Ecto neural progenitor cell (in vitro differentiated cells): ENCODE measurements around the gene TMEM39B.
"Not testable (repeated sequence)": the region's sequence is repeated elsewhere in the genome, so short reads cannot be mapped to it uniquely, and the experiment has no call there.

Experiments used
- DNase-seq: peaks from one replicate; pipeline ENCODE4 v3.0.0-alpha.2; 2018; ENCODE audit warnings: low spot score

TMEM39B gene

DNA sequence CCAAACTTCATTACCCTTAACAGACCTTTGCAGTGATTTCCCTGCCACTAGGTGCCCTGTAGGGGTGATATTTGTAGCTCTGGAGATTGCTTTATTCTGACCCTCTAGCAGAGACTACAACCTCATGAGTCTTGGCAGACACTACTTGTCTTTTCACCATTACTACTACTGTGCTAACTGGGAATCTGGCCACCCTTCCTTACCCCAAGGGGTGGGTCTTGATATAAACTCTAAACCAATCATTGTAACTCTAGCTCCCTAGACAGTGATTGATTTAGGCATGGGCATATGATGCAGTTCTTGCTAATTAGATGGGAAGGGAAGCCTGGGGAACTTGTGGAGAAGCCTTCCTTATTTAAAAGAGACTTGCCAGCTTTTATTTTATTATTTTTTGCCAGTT, 39.0 kb downstream of the TMEM39B start:
- DNase-seq, result no peak

DNA sequence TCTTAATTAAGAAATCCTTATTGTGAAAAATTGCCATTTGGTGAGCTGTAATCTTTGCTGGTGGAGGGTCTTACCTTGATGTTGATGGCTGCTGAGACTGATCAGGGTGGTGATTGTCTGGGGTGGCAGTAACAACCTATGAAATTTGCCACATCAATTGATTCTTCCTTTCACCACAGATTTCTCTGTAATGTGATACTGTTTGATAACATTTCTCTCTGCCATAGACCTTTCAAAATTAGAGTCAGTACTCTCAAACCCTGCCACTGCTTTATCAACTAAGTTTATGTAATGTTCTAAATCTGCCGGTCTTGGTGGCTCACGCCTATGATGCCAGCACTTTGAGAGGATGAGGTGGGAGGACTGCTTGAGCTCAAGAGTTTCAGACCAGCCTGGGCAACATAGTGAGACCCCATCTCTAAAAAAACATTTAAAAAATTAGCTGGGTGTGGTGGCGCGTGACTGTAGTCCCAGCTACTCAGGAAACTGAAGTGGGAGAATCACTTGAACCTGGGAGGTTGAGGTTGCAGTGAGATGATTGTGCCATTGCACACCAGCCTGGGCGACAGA, 40.2 kb downstream of the TMEM39B start:
- no peak for DNase-seq

DNA sequence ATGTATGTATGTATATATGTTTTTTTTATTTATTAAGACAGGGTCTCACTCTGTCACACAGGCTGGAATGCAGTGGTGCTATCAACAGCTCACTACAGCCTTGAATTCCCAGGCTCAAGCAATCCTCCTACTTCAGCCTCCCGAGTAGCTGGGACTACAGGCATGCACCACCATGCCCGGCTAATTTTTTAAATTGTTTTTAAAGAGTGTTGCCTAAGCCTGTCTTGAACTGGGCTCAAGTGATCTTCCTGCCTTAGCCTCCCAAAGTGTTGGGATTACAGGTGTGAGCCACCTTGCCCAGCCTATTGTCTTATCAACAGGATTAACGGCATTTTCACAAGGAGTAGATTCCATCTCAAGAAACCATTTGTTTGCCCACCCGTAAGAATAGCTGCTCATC, 40.7 kb downstream of the TMEM39B start:
- not testable (repeated sequence) for DNase-seq

- no peak for DNase-seq
Observed at GRCh38 chr1:32114420-32114819, 41.7 kb downstream of the TMEM39B start.

GRCh38 chr1:32115496-32115895, 42.8 kb downstream of the TMEM39B start:
- no peak for DNase-seq

DNA sequence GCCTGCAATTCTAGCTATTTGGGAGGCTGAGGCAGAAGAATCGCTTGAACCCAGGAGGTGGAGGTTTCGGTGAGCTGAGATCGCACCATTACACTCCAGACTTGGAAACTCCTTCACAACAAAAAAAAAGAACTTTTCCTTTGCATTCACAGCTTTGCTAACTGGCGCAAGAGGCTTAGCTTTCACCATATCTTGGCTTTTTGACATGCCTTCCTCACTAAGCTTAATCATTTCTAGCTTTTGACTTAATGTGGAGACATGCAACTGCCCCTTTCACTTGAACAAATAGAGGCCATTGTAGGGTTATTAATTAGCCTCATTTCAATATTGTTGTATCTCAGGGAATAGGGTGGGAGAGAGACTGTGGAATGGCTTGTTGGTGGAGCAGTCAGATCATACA, 43.8 kb downstream of the TMEM39B start:
- DNase-seq, result no peak

DNA sequence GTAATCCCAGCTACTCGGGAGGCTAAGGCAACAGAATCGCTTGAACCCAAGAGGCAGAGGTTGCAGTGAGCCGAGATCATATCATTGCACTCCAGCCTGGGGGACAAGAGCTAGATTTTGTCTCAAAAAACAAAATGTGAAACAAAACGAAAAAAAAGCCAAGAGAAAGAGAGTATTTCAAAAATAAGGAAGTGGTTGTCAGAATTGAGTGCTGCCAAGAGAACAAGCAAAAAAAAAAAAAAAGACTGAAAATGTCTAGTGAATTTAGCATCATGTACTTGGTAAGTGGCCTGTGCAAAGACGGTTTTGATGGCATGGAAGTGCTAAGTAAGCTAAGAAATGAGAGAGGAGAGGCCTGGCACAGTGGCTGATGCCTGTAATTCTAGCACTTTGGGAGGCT, 49.4 kb downstream of the TMEM39B start:
- no peak for DNase-seq

- not testable (repeated sequence) for DNase-seq
Observed at GRCh38 chr1:32123361-32123760, 50.6 kb downstream of the TMEM39B start.

GRCh38 chr1:32125313-32125712, 52.6 kb downstream of the TMEM39B start:
- DNase-seq, result no peak

- no peak for DNase-seq
Observed at GRCh38 chr1:32126770-32127169, 54.0 kb downstream of the TMEM39B start.

- DNase-seq, result no peak
Observed at GRCh38 chr1:32127409-32128198, 54.9 kb downstream of the TMEM39B start.

GRCh38 chr1:32128479-32128878, 55.7 kb downstream of the TMEM39B start:
- no peak for DNase-seq

- no peak for DNase-seq
Observed at GRCh38 chr1:32128964-32129363, 56.2 kb downstream of the TMEM39B start.

GRCh38 chr1:32133950-32134280, 61.2 kb downstream of the TMEM39B start:
- DNase-seq, result not testable (repeated sequence)

GRCh38 chr1:32137111-32137510, 64.4 kb downstream of the TMEM39B start:
- no peak for DNase-seq

GRCh38 chr1:32138965-32139364, 66.2 kb downstream of the TMEM39B start:
- DNase-seq, result no peak

DNA sequence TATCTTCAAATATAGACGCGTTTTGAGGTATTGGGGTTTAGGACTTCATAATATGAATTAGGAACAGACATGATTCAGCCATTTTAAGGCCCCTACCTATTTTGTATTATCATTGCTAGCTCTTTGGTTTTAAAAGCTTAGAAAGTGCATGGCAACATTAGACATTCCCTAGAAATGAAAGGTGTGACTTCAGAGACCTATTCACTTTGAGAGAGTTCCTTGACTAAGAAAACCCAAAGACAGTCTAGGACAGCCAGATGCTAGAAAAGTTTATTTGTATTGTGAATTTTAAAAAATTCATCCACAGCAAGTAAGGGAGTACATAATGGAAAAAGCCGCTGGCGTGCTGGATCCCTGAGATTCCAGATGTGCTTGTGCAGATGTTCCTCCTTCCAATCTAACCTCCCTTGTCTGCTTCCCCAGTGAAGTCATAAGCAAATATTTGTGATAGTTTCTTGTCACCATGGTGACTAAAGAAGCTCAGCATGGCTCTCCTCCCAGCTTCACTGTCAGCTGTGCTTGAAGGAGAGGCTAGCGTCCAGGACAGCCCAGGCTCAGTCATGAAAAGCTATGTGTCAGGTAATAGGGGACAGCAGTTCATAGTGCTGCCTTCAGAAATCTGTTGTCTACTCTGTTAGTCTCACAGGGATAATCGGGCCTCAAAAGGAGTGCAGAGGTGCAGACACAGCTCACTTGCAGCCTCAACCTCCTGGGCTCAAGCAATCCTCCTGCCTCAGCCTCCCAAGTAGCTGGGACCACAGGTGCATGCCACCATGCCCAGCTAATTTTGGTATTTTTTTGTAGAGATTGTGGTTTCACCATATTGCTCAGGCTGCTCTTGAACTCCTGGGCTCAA, 69.9 kb downstream of the TMEM39B start:
- DNase-seq, result peak; percentile 47

GRCh38 chr1:32143302-32143695, 70.6 kb downstream of the TMEM39B start:
- not testable (repeated sequence) for DNase-seq

DNA sequence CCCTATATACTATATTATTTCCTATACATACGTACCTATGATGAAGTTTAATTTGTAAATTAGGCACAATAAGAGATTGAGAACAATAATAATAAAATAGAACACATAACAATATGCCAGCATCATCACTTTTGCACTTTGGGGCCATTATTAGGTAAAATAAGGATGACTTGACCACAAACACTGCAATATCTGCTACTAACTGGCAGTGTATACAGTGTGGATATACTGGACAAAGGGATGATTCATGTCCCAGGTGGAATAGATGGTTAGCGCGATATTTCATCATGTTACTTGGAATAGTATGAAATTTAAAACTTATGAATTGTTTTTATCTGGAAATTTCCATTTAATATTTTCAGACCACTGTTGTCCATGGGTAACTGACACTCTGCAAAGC, 71.3 kb downstream of the TMEM39B start:
- no peak for DNase-seq

DNA sequence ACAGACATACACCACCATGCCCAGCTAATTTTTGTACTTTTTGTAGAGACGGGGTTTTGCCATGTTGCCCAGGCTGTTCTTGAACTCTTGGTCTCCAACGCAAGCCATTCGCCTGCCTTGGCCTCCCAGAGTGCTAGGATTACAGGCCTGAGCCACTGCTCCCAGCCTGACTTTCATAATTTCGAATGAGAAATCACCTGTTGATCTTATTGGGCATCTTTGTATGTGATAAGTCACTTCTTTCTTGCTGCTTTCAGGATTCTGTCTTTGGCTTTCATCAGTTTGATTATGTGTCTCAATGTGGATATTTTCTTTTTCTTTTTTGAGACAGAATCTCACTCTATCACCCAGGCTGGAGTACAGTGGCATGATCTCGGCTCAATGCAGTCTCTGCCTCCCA, 75.1 kb downstream of the TMEM39B start:
- DNase-seq, result not testable (repeated sequence)

GRCh38 chr1:32150847-32151246, 78.1 kb downstream of the TMEM39B start:
- DNase-seq, result no peak

GRCh38 chr1:32151319-32151787, 78.6 kb downstream of the TMEM39B start:
- DNase-seq, result no peak
